LHCN-M2 (cell line): ENCODE results near the gene LIPE. TPM values are rescaled to one million over a fixed set of nuclear protein-coding genes. Genes with fewer than 3 reads are reported as not detected.

Experiments used
- DNase-seq: peaks from one replicate; pipeline ENCODE4 v3.0.0-alpha.2; 2012; ENCODE audit warnings: low read depth
- total RNA-seq: library from RNA; depleted of rRNA; stranded (reverse); fragments of >200 nt; gene quantifications from 2 replicates; pipeline ENCODE4 v1.2.3, GENCODE V29; 2014

Gene LIPE
- total RNA-seq, 1 experiment from 2014 or later = 3.6 TPM

DNA sequence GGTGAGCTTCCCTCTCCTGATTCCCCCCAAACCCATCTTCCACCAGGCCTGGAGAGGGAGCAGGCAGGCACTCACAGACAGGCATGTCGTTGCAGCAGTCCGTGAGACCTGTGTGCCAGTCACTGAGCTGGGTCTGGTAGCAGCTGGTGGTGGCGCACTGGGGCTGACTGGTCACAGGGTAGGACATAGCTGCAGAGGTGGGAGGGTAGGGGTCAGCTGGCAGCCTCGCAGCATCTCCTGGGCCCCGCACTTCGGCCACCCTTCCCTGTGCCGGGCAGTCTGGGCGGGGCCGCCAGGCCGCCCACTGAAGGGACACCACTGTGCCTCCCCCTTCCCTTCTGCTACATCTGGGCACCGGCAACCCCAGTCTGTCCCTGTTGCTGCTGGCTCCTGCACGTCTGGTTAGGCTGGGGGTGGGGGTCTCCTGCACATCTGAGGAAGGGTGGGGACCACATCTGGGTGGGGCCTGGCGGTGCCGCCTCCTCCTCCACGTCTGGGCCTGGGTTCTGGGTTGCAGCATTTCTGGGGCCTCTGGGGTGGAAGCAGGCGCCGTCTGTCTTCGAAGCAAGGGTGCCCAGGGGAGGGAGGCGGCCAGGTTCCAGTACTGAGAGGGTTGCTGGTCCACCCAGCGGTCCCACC is 38.2 kb downstream of the LIPE start:
- DNase-seq = no peak

DNA sequence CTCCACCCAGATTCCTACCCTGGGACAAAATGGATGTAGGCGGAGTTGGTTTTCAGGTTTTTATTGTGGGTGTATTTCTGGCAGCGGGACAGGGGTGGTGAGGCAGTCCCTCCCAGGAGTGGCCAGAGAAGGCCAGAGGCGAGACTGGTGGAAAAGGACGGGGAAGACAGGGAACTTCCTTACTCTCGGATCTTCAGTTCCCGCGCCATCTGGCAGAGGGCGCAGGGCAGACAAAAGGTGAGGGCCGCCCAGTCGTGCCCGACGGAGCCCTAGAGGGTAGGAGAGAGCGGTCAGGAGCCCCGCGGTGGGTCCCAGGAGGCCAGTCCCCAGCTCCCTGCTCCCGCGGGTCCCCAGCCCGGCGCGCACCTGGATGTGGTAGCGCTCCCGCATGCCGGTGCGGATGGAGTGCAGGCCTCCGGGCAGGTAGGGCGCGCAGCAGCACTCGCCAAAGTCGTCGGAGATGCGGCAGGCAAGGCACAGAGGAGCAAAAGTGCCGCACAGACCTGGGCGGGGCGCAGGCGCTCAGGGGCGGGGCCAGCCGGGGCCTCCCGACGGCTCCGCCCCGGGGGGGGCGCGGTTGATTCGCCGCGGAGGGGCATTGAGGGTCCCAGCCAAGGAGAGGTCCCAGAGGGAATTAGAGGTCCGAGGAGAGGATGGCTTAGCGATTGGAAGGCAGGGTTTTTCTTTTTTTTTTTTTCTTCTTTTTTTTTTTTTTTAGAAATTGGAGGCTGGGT is 40.0 kb downstream of the LIPE start:
- DNase-seq = peak; percentile 50

DNA sequence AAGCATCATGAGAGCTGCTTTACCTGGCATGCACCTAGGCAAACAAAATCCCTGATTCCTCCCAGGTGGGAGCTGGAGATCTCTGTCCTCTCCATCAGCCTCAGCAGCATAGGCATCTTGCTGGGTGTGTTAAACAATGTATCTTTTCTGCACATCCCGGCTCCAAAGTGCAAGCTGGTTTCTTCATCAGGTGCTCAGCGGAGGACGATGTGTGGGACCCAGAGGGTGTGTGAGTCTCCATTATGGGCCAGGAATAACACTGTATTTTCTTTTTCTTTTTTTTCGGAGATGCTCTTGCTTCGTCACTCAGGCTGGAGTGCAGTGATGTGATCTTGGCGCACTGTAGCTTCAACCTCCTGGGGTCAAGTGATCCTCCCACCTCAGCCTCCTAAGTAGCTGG is 47.0 kb downstream of the LIPE start:
- no peak for DNase-seq

DNA sequence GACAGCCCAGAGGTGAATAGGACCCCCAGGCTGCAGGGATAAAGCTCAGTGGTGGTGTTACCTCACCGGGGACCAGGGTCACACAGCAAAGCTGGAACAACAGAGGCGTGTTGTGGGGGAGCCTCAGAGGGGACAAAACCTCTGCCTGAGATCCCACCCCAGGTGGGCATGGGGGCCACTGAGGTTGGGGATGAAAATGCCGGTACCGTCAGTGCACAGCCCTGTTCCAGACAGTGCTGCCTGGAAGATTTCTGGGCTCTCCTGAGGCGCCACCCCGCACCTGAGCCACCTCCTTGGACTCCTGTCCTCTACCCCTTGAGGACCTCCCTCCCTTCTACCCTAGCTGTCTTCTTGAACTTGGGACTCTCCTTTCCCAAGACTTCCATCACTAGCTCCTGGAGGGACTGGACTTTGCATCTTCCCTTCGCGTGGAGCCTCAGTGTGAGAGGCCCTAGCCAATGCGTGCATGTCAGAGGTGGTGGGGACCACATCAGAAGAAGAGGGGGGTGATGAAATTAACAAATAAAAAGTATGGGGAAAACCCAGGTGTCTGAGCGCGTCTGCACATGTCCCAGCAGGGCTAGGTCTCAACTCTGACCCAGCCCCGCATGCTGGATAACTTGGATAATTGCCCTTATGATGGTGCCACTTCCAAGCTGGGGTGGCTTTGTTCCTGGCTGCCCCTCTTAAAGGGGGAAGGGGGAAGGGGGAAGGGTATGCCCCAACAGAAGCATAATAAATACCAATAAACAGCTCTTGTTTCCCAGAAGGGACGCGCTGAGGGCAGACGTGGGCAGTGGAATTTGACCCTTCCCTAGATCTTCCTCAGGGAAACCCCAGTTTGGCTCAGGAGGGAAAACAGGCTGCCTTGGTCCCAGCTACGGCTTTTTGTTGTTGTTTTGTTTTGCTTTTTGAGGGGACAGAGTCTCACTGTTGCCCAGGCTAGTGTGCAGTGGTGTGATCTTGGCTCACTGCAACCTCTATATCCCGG is 48.7 kb downstream of the LIPE start:
- no peak for DNase-seq

DNA sequence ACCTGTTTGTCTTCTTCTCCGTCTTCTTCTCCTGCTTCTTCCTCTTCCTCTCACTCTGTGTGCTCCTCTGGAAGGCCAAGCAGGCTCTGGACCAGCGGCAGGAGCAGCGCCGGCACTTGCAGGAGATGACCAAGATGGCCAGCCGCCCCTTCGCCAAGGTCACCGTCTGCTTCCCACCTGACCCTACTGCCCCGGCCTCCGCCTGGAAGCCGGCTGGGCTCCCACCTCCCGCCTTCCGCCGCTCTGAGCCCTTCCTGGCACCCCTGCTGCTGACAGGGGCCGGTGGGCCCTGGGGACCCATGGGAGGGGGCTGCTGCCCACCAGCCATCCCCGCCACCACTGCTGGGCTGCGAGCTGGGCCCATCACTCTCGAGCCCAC is 51.0 kb downstream of the LIPE start:
- no peak for DNase-seq

DNA sequence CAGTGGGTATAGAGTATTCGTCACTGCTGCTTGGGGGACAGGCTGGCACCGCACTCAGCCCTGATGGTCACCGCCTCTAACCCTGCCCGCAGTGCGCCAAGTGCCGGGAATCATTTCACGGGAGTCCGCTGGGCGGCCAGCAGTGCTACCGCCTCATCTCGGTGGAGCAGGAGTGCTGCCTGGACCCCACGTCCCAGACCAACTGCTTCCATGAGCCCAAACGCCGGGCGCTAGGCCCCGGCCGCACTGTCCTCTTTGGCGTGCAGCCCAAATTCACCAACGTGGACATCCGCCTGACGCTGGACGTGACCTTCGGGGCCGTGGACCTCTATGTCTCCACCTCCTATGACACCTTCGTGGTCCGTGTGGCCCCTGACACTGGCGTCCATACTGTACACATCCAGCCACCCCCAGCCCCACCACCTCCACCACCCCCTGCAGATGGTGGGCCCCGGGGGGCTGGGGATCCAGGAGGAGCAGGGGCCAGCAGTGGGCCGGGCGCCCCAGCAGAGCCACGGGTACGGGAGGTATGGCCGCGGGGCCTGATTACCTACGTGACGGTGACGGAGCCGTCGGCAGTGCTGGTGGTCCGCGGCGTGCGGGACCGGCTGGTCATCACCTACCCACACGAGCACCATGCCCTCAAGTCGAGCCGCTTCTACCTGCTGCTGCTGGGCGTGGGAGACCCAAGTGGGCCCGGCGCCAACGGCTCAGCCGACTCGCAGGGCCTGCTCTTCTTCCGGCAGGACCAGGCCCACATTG is 51.6 kb downstream of the LIPE start:
- DNase-seq = no peak

DNA sequence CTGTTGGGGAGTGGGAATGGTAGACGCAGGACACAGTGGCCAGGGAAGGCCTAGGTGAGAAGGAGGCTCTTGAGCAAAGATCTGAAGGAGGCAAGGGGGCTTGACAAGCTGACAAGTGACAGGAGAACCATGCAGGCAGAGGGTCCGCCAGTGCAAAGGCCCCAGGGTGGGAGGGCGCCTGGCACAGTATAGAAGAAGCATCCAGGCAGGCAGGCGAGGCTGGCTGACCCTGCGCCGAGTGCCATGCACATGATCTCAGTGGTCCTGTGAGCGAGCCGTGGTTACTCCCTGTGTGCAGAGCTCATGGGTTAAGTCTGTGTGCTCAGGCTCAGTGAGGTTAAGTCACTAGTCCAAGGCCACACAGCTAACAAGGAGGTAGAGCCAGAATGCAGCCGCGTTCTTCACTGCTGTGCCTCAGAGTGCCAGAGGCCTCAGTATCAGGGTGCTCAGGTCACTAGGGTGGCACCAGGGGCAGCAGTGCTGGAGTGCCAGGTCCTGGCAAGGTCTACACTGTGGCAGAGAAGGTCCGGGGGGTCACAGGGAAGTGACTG is 52.3 kb downstream of the LIPE start:
- DNase-seq = no peak

DNA sequence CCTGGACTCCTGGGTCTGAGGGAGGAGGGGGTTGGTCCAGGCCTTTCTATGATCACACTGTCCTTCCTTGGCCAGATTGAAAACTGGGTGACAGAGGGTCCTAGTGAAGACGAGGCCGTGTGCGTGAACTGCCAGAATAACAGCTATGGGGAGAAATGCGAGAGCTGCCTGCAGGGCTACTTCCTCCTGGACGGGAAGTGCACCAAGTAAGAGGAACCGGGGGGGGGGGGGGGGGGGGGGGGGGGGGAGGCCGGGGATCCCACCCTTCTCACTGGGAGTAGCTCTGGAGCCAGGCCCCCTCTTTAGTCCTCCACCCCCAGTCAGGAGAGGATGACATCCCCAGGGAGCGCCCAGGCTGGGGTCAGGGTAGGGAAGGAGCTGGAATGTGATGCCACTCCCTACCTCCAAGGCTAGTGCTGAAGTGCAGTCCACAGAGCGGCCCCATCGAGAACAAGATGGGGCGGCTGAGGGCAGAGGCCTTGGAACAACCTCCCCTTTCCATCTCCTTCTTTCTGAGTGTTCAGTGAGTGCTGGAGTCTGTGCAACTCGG is 56.5 kb downstream of the LIPE start:
- no peak for DNase-seq

DNA sequence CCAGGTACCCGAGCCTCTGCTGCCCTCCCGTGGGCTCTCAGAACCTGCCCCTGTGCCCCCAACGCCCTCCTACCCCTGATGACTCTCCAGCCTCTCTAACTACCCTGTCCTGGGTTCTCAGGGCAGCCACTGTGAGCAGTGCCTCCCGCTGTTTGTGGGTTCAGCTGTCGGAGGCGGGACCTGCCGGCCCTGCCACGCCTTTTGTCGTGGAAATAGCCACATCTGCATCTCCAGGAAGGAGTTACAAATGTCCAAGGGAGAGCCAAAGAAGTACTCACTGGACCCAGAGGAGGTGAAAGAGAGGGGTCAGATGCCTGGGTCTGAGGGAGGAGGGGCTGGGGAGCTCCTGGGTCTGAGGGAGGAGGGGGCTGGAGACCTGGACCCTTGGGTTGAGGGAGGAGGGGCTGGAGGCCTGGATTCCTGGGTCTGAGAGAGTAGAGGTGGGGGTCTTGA is 57.1 kb downstream of the LIPE start:
- DNase-seq = peak; percentile 66

DNA sequence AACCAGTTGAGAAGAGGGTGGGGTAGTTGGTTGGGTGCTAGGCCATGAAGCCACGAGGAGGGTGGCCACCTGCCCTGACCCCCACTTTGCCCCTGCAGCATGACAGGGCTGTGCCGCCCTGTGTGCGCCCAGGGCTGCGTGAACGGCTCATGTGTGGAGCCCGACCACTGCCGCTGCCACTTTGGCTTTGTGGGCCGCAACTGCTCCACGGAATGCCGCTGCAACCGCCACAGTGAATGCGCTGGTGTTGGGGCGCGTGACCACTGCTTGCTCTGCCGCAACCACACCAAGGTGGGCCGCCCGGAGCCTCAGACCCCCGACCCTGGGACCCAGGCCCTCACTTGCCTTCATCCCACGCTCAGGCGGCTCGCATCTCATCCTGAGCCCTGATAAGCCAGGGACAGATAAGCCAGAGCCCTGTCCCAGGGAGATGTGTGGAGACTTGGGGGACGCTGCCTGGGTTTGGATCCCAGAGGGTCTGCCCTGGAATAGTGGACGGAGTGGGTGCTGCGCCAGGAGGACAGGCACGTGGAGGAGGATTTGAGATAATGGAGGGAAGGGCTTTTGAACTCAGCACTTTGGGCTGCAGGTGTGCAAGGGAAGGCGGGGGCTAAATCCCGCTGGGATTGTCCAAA is 57.6 kb downstream of the LIPE start:
- DNase-seq = no peak

DNA sequence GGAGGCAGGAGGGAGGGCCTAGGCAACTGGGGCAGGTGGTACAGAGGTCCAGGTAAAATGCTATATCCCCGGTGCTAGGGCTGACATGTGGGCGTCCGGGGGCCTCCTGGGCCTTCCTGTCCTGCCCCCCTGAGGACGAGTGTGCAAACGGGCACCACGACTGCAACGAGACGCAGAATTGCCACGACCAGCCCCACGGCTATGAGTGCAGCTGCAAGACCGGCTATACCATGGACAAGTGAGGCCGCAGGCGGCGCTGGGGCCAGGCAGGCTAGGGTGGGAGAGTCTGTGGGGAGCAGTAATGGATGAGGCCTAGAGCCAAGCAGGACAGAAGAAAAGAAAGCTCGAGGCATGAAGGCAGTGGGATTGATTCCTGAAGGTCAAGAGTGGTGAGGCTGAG is 58.4 kb downstream of the LIPE start:
- DNase-seq = no peak

DNA sequence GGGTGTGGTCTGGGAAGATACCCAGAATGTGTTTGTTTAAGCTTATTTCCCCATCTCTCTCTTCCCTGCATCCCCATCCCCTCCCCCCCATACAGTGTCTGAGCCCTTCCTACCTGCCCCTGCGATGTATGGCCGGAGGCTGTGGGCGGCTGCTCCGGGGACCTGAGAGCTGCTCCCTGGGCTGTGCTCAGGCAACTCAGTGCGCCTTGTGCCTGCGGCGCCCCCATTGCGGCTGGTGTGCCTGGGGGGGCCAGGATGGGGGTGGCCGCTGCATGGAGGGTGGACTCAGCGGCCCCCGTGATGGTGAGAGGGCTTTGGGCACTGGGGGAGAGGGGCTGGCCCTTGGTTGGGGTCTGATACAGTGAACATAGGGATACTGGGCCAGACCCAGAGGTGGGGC is 58.8 kb downstream of the LIPE start:
- DNase-seq = no peak

DNA sequence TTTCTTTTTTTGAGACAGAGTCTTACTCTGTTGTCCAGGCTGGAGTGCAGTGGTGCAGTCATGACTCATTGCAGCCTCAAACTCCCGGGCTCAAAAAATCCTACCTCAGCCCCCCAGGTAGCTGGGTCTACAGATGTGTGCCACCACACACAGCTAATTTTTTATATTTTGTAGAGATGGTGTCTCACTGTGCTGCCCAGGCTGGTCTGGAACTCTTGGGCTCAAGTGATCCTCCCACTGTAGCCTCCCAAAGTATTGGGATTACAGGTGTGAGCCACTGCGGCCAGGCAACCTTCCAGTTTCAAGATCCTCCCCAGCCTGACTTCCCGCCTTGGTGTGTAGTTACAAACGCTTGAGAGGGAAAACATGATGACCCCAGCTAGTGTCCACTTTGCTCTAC is 59.3 kb downstream of the LIPE start:
- DNase-seq = no peak

DNA sequence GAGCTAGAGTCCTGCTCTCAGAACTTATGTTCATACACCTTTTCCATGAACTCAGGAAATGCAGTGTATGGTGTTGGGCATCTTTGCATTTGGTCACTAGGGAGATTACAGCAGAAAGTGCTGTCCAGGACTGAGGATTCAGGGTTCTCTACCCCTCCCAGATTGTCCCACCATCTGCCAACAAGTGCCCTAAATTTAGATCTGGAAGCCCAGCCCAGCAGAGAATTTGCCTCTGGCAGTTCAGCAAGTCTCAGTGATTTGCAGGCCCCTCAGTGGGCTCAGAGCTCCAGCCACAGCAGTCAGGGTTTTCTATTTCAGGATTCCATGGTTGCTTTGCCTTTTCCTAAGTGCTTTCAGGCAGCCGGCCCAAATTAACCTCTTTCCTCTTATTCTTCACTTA is 60.5 kb downstream of the LIPE start:
- DNase-seq = no peak

DNA sequence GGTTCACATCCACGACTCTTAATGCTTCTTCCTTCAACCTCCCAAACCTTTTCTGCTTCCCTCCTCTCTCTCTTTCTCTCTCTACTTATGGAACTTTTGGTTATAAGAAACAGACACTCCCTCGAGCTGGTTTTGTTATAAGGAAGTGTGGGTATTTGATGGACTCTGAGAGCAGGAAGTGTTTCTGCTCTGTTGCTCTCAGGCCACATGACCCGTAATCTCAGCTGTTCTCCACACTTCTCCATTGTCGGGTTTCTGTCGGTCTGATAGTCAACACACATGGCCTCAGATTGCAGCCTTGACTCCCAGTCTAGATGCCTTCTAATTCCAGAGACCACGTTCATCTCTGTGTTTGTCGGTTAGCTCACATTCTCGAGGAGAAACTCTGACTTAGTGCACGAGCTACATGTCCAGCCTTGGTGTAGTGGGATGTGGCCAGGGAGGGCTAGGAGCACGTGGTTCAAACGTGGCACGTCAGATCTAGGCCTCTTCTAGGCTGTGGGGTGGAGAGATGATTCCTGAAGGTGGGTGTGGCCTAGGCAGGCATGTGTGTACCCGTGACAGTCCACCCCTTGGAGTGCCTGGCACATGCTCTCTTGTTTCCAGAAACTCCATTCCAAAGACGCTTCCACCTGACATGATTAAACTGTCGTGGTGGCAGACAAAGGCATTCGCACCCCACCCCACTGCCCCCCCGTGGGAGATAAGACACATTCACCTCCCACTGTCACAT is 63.4 kb downstream of the LIPE start:
- no peak for DNase-seq

DNA sequence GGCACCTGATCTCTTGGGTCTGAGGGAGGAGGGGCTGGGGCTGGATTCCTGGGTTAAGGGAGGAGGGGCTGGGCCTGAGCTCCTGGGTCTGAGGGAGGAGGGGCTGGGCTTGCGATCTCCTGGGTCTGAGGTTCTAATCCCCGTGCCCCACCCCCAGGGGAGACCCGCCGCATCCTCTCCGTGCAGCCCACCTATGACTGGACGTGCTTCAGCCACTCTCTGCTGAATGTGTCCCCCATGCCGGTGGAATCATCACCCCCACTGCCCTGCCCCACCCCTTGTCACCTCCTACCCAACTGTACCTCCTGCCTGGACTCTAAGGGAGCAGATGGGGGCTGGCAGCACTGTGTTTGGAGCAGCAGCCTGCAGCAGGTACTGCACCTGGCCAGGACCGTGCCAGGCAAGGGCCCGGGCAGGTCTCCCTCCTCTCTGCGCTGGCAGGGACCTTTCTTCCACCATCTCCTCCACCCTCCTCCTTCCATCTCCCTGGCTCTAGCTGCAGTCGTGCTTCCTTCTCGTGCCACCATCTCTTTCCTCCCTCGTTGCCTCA is 64.2 kb downstream of the LIPE start:
- no peak for DNase-seq

DNA sequence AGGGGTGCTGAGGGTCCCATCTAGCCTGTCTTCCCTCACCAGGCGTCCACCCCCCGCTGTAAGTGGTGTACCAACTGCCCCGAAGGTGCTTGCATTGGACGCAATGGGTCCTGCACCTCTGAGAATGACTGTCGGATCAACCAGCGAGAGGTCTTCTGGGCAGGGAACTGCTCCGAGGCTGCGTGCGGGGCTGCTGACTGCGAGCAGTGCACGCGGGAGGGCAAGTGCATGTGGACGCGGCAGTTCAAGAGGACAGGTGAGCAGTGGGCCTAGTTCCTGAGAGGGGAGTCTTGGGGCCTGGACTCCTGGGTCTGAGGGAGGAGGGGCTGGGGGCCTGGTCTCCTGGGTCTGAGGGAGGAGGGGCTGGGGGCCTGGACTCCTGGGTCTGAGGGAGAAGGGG is 64.8 kb downstream of the LIPE start:
- no peak for DNase-seq

DNA sequence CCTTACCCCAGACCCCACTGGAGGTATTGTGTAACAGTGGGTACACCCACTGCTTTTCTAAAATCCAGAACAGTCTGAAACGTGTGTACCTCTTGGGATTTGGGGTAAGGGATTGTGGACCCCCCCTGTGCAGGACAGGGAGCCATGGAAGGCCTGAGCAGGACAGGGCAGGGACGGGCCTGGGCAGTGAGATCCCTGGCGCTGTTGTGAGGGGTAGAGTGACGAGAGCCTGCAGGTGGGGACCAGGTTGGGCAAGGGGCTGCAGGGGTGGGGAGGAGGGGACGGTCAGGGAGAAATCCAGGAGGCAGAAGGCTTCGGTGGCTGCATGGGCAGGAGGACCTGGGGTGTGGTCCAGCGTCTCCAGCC is 65.7 kb downstream of the LIPE start:
- DNase-seq = no peak

DNA sequence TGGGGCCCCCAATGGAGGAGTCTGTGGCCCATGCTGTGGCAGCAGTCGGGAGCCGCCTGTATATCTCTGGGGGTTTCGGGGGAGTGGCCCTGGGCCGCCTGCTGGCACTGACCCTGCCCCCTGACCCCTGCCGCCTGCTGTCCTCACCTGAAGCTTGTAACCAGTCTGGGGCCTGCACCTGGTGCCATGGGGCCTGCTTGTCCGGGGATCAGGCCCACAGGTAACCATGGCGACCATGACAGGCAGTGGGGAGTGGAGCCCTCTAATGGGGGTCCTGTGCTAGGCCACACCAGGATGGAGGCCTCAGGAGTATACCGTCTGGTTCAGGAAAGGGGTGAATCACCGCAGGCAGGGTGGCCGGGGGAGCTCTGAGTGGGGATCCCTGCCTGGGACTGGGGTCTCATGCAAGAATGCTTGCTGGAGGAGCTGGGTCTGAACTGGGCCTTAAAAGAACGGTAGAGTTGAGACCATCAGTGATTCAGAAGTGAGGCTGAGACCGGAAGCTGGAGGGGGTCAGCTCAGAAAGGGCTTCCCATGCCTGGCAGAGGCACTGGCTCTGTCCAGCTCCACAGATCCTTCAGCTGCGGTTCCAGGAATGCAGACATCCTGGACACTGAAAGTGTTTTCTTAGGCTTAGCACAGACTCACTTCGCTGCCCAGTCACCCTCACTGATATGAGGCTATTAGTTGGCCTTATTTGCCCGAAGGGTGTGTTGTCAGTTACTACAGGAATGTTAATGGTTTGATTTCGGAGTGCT is 66.2 kb downstream of the LIPE start:
- no peak for DNase-seq
